ENCODE measurements around the gene CPSF4.

The CPSF4 gene

DNA sequence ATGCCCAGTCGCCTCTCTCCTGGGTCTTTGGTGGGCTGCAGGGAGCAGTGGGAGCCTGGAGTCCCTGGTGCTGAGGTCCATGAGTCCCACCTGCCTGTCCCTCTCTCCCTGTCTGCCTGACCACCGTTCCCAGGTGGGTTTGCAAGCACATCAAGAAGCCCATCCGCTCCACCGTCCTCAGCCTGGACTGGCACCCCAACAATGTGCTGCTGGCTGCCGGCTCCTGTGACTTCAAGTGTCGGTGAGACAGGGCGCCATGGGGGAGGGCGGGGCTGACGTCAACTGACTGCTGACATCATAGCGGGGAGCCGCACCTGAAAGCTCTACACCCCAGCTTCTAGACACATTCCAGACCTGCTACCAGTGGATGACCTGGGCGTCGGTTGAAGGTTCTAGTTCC lies 49.0 kb upstream of the CPSF4 start:
- no peaks in the 10 kb centered on the region for H3K4me1 ChIP-seq (ENCODE audit: control insufficient read depth, insufficient read depth, low read length)
- peaks cover 16 to 55% of the 10 kb centered on the region in 2 experiments; a peak in 2 of 3 replicates for H3K36me3 ChIP-seq (ENCODE audit: control insufficient read depth in 2 of 2, insufficient read depth in 1 of 2, low read length in 2 of 2)
- CTCF ChIA-PET, result no interaction called here
- H3K4me3 ChIP-seq (ENCODE audit: low read depth, low read length), result no peak overlapping the region
- no peak overlapping the region for H3K27ac ChIP-seq (ENCODE audit: extremely low read depth, low read depth, low read length)
- POLR2A ChIA-PET, result interaction anchor here (0.5 to 1.8 kb wide), 5 partner anchors 9 to 49 kb away, joined by 3 to 6 read pairs (median 4); partner anchors contain the start of genes BUD31 and CPSF4
- no peaks in the 10 kb centered on the region for H3K9me3 ChIP-seq (ENCODE audit: control insufficient read depth, insufficient read depth, low read depth, low read length)
- TF ChIP-seq ZBTB17 (tag by site-specific recombination; IDR thresholded peaks at IDR 0.05), result no peak
- TF ChIP-seq ZBTB21 (tag by site-specific recombination; IDR thresholded peaks at IDR 0.05), result no peak
- TF ChIP-seq HOXD13 (CRISPR knock-in tag; IDR thresholded peaks at IDR 0.05; ENCODE audit: borderline replicate concordance), result no peak
- TF ChIP-seq ZNF2 (tag by site-specific recombination; IDR thresholded peaks at IDR 0.05), result no peak
- TF ChIP-seq KLF1 (tag by site-specific recombination; IDR thresholded peaks at IDR 0.05), result no peak
- TF ChIP-seq KLF8 (tag by site-specific recombination; IDR thresholded peaks at IDR 0.05), result no peak
- TF ChIP-seq SETDB1 (IDR thresholded peaks at IDR 0.05; ENCODE audit: insufficient read length, low read length), result no peak
- TF ChIP-seq, protein P1, sequence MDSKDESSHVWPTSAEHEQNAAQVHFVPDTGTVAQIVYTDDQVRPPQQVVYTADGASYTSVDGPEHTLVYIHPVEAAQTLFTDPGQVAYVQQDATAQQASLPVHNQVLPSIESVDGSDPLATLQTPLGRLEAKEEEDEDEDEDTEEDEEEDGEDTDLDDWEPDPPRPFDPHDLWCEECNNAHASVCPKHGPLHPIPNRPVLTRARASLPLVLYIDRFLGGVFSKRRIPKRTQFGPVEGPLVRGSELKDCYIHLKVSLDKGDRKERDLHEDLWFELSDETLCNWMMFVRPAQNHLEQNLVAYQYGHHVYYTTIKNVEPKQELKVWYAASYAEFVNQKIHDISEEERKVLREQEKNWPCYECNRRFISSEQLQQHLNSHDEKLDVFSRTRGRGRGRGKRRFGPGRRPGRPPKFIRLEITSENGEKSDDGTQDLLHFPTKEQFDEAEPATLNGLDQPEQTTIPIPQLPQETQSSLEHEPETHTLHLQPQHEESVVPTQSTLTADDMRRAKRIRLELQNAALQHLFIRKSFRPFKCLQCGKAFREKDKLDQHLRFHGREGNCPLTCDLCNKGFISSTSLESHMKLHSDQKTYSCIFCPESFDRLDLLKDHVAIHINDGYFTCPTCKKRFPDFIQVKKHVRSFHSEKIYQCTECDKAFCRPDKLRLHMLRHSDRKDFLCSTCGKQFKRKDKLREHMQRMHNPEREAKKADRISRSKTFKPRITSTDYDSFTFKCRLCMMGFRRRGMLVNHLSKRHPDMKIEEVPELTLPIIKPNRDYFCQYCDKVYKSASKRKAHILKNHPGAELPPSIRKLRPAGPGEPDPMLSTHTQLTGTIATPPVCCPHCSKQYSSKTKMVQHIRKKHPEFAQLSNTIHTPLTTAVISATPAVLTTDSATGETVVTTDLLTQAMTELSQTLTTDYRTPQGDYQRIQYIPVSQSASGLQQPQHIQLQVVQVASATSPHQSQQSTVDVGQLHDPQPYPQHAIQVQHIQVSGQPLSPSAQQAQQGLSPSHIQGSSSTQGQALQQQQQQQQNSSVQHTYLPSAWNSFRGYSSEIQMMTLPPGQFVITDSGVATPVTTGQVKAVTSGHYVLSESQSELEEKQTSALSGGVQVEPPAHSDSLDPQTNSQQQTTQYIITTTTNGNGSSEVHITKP (tag by site-specific recombination; IDR thresholded peaks at IDR 0.05), result no peak

DNA sequence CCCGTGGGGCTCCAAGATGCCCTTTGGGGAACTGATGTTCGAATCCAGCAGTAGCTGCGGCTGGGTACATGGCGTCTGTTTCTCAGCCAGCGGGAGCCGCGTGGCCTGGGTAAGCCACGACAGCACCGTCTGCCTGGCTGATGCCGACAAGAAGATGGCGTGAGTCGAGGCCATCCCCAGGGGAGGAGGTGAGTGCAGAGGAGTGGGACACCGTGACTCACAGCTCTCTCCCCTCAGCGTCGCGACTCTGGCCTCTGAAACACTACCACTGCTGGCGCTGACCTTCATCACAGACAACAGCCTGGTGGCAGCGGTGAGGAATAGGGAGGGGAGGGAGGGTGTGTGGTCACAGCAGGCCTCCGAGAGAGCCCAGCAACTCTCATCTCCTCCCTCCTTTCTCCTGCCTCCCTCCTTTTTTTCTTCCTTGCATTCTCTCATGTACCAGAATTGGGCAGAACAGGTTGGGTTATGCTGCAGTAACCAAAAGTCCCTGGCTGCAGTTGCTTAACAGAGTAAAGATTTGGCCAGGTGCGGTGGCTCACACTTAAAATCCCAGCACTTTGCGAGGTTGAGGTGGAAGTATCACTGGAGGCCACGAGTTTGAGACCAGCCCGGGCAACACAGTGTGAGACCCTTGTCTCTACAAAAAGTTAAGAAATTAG lies 47.7 kb upstream of the CPSF4 start:
- no peaks in the 10 kb centered on the region for H3K4me1 ChIP-seq (ENCODE audit: control insufficient read depth, insufficient read depth, low read length)
- H3K36me3 ChIP-seq (ENCODE audit: control insufficient read depth in 2 of 2, insufficient read depth in 1 of 2, low read length in 2 of 2), result peaks cover 22 to 67% of the 10 kb centered on the region in 2 experiments; a peak in 2 of 3 replicates
- H3K9me3 ChIP-seq (ENCODE audit: control insufficient read depth, insufficient read depth, low read depth, low read length), result no peaks in the 10 kb centered on the region
- POLR2A ChIA-PET, result interaction anchor here (0.6 to 1.8 kb wide), 5 partner anchors 8 to 18 kb away, joined by 3 to 6 read pairs (median 5); partner anchors contain the start of gene BUD31
- no peak overlapping the region for H3K27ac ChIP-seq (ENCODE audit: extremely low read depth, low read depth, low read length)
- TF ChIP-seq, protein P2, sequence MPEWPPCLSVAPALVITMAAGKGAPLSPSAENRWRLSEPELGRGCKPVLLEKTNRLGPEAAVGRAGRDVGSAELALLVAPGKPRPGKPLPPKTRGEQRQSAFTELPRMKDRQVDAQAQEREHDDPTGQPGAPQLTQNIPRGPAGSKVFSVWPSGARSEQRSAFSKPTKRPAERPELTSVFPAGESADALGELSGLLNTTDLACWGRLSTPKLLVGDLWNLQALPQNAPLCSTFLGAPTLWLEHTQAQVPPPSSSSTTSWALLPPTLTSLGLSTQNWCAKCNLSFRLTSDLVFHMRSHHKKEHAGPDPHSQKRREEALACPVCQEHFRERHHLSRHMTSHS (tag by site-specific recombination; IDR thresholded peaks at IDR 0.05), result no peak
- TF ChIP-seq WT1 (tag by site-specific recombination; IDR thresholded peaks at IDR 0.05) (peak; percentile 61), ZNF2 (tag by site-specific recombination; IDR thresholded peaks at IDR 0.05) (no peak), ZNF600 (tag by site-specific recombination; IDR thresholded peaks at IDR 0.05) (0 out of 2 replicates have a peak, but pooled peaks have one; percentile 15)
- TF ChIP-seq, protein P3, sequence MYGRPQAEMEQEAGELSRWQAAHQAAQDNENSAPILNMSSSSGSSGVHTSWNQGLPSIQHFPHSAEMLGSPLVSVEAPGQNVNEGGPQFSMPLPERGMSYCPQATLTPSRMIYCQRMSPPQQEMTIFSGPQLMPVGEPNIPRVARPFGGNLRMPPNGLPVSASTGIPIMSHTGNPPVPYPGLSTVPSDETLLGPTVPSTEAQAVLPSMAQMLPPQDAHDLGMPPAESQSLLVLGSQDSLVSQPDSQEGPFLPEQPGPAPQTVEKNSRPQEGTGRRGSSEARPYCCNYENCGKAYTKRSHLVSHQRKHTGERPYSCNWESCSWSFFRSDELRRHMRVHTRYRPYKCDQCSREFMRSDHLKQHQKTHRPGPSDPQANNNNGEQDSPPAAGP (tag by site-specific recombination; IDR thresholded peaks at IDR 0.05), result peak; percentile 81; the same call in 1 of the 2 replicates
- CTCF ChIA-PET, result no interaction called here
- no peak overlapping the region for H3K4me3 ChIP-seq (ENCODE audit: low read depth, low read length)

DNA sequence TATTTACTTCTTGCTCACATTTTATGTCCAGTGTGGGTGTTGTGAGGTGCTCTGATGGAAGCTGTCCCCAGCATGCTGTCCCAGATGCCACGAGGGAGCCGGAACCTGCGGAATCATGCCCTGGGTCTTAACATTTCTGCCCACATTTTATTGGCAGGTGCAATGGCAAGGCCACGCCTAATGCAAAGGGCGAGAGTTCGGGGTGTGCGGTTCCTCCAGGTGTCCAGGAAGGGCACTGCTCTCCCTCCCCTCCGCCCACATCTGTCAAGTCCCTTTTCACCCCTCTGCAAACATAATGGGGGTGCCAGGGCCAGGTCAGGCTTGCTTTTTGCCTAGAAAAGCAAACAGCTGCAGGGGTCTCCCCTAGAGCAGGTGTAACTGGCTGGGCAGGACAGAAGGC lies 46.7 kb upstream of the CPSF4 start:
- no peaks in the 10 kb centered on the region for H3K4me1 ChIP-seq (ENCODE audit: control insufficient read depth, insufficient read depth, low read length)
- H3K9me3 ChIP-seq (ENCODE audit: control insufficient read depth, insufficient read depth, low read depth, low read length), result no peaks in the 10 kb centered on the region
- TF ChIP-seq YY1 (tag by site-specific recombination; IDR thresholded peaks at IDR 0.05), result no peak
- TF ChIP-seq, protein P4, sequence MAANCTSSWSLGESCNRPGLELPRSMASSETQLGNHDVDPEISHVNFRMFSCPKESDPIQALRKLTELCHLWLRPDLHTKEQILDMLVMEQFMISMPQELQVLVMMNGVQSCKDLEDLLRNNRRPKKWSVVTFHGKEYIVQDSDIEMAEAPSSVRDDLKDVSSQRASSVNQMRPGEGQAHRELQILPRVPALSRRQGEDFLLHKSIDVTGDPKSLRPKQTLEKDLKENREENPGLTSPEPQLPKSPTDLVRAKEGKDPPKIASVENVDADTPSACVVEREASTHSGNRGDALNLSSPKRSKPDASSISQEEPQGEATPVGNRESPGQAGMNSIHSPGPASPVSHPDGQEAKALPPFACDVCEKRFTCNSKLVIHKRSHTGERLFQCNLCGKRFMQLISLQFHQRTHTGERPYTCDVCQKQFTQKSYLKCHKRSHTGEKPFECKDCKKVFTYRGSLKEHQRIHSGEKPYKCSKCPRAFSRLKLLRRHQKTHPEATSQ (tag by site-specific recombination; IDR thresholded peaks at IDR 0.05), result no peak
- no peak for TF ChIP-seq ZNF629 (tag by site-specific recombination; IDR thresholded peaks at IDR 0.05)
- ChIA-PET POLR2A (interaction anchor here (0.5 to 1.8 kb wide), 3 partner anchors 9 to 17 kb away, joined by 3 to 4 read pairs (median 3); no protein-coding TSS in a partner anchor), CTCF (no interaction called here)
- no peak overlapping the region for H3K4me3 ChIP-seq (ENCODE audit: low read depth, low read length)
- no peak overlapping the region for H3K27ac ChIP-seq (ENCODE audit: extremely low read depth, low read depth, low read length)
- H3K36me3 ChIP-seq (ENCODE audit: control insufficient read depth in 2 of 2, insufficient read depth in 1 of 2, low read length in 2 of 2), result peaks cover 26 to 65% of the 10 kb centered on the region in 2 experiments
